ENCODE results near the gene COA8. TPM values are rescaled to one million over a fixed set of nuclear protein-coding genes. Genes with fewer than 3 reads are reported as not detected.

The COA8 gene
- total RNA-seq (10 to 100 TPM; 13.6 to 26.3 (median 24.1) TPM), polyA plus RNA-seq (10 to 100 TPM; 36.7 to 51.3 TPM), total RNA-seq (5.7 reads per million, percentile 26 among the genes with 10 or more reads in this experiment)

GRCh38 chr14:103562429-103563225 lies at the start of gene COA8, which contains the start of gene BAG5:
Gene COA8 (plus strand): TSS chr14:103562960. CDS start chr14:103563002, 42 bp downstream.
Gene BAG5 (minus strand): TSS chr14:103562657. CDS start chr14:103561164, 1,493 bp downstream.
- Histone ChIP-seq H3K9me3 (ENCODE audit: control insufficient read depth in 2 of 3, low read length in 3 of 3) (no peaks in the 10 kb centered on the region), H3K4me1 (ENCODE audit: control insufficient read depth in 2 of 2, insufficient read depth in 2 of 2, low read length in 2 of 2) (peaks cover 32 to 38% of the 10 kb centered on the region in 2 donors), H3K27ac (ENCODE audit: low read depth, low read length) (peak within 1 kb of the TSS; percentile 87), H3K36me3 (ENCODE audit: control insufficient read depth in 2 of 3, insufficient read depth in 3 of 3, low read length in 3 of 3) (peaks cover 8 to 40% (median 11%) of the 10 kb centered on the region in 3 experiments), H3K27me3 (ENCODE audit: control insufficient read depth in 2 of 2, insufficient read depth in 2 of 2, low read length in 2 of 2) (no peaks in the 10 kb centered on the region), H3K4me3 (ENCODE audit: low read length) (peak within 1 kb of the TSS; percentile 91)
- H3K27me3 Mint-ChIP-seq, result no peaks in the 10 kb centered on the region
- peak within 1 kb of the TSS; percentile 87 to 96 (median 92) for H3K27ac Mint-ChIP-seq
- H3K4me1 Mint-ChIP-seq, result peaks cover 47 to 73% (median 62%) of the 10 kb centered on the region in 7 donors
- H3K4me3 Mint-ChIP-seq, result peak within 1 kb of the TSS; percentile 91 to 98 (median 94)
- ChIA-PET POLR2A (interaction anchor here (0.6 to 1.1 kb wide), 7 partner anchors 8 to 229 kb away, joined by 3 to 6 read pairs (median 3); partner anchors contain the start of genes CKB, EIF5 and KLC1), CTCF (interaction anchor here (0.9 to 1.4 kb wide), 2 partner anchors 10 to 66 kb away, joined by 3 to 4 read pairs; partner anchors contain the start of gene KLC1)
- DNase-seq (peak; percentile 81 to 94 (median 88)), ATAC-seq (peak; percentile 91)
- intact Hi-C loops (cut with micrococcal nuclease), result loop anchor here (1.0 to 5.0 kb wide), 9 partner anchors 33 to 360 kb away; partner anchors contain the start of genes KLC1 (in 2 of the 2), MARK3 (in 2 of the 2), TRMT61A (in 2 of the 2) and XRCC3 (in 2 of the 2)
- peaks cover 0 to 13% (median 5%) of the 10 kb centered on the region in 5 donors for H3K36me3 Mint-ChIP-seq
- peaks cover 0 to 1% (median 0%) of the 10 kb centered on the region in 11 donors for H3K9me3 Mint-ChIP-seq

- ATAC-seq (no peak), DNase-seq (no peak)
- intact Hi-C loops (cut with micrococcal nuclease), result no loop called here
- ChIA-PET CTCF (no interaction called here), POLR2A (interaction anchor here (0.6 kb wide), 1 partner anchor 31 kb away, joined by 3 read pairs; no protein-coding TSS in a partner anchor)
- H3K9me3 Mint-ChIP-seq, result no peaks in the 10 kb centered on the region
- no peak overlapping the region for H3K4me3 Mint-ChIP-seq
- no peak overlapping the region for H3K27ac Mint-ChIP-seq
- H3K27ac ChIP-seq (ENCODE audit: low read depth, low read length), result no peak overlapping the region
- peaks cover 0 to 15% (median 0%) of the 10 kb centered on the region in 3 experiments for H3K36me3 ChIP-seq (ENCODE audit: control insufficient read depth in 2 of 3, insufficient read depth in 3 of 3, low read length in 3 of 3)
- H3K4me1 Mint-ChIP-seq, result peaks cover 0 to 13% (median 9%) of the 10 kb centered on the region in 7 donors
- peaks cover 0 to 7% (median 0%) of the 10 kb centered on the region in 5 donors for H3K27me3 Mint-ChIP-seq
- no peak overlapping the region for H3K4me3 ChIP-seq (ENCODE audit: low read length)
- H3K9me3 ChIP-seq (ENCODE audit: control insufficient read depth in 2 of 3, low read length in 3 of 3), result no peaks in the 10 kb centered on the region
- no peaks in the 10 kb centered on the region for H3K27me3 ChIP-seq (ENCODE audit: control insufficient read depth in 2 of 2, insufficient read depth in 2 of 2, low read length in 2 of 2)
- H3K36me3 Mint-ChIP-seq, result peaks cover 0 to 3% (median 0%) of the 10 kb centered on the region in 5 donors
- H3K4me1 ChIP-seq (ENCODE audit: control insufficient read depth in 2 of 2, insufficient read depth in 2 of 2, low read length in 2 of 2), result peaks cover 7 to 9% of the 10 kb centered on the region in 2 donors
Measured at GRCh38 chr14:103514596-103515421, 48.0 kb upstream of the COA8 start.

GRCh38 chr14:103516426-103517173 lies 46.2 kb upstream of the COA8 start:
- DNase-seq (no peak), ATAC-seq (no peak)
- peaks cover 7 to 15% of the 10 kb centered on the region in 2 donors for H3K4me1 ChIP-seq (ENCODE audit: control insufficient read depth in 2 of 2, insufficient read depth in 2 of 2, low read length in 2 of 2)
- H3K27me3 Mint-ChIP-seq, result peaks cover 0 to 7% (median 0%) of the 10 kb centered on the region in 5 donors
- H3K27me3 ChIP-seq (ENCODE audit: control insufficient read depth in 2 of 2, insufficient read depth in 2 of 2, low read length in 2 of 2), result no peaks in the 10 kb centered on the region
- no peak overlapping the region for H3K4me3 ChIP-seq (ENCODE audit: low read length)
- H3K36me3 Mint-ChIP-seq, result peaks cover 0 to 3% (median 0%) of the 10 kb centered on the region in 5 donors
- no peak overlapping the region for H3K4me3 Mint-ChIP-seq
- H3K4me1 Mint-ChIP-seq, result peaks cover 0 to 17% (median 9%) of the 10 kb centered on the region in 7 donors
- no peaks in the 10 kb centered on the region for H3K9me3 Mint-ChIP-seq
- H3K9me3 ChIP-seq (ENCODE audit: control insufficient read depth in 2 of 3, low read length in 3 of 3), result no peaks in the 10 kb centered on the region
- H3K27ac ChIP-seq (ENCODE audit: low read depth, low read length), result no peak overlapping the region
- peak overlapping the region in 2 of 9 donors; percentile 46 to 51 for H3K27ac Mint-ChIP-seq
- peaks cover 0 to 5% (median 0%) of the 10 kb centered on the region in 3 experiments for H3K36me3 ChIP-seq (ENCODE audit: control insufficient read depth in 2 of 3, insufficient read depth in 3 of 3, low read length in 3 of 3)
- intact Hi-C loops (cut with micrococcal nuclease), result no loop called here
- POLR2A ChIA-PET, result no interaction called here
- CTCF ChIA-PET, result no interaction called here

- Mint-ChIP-seq H3K4me1 (peaks cover 0 to 17% (median 9%) of the 10 kb centered on the region in 7 donors), H3K9me3 (no peaks in the 10 kb centered on the region), H3K4me3 (no peak overlapping the region), H3K27me3 (peaks cover 0 to 7% (median 0%) of the 10 kb centered on the region in 5 donors), H3K36me3 (peaks cover 0 to 3% (median 0%) of the 10 kb centered on the region in 5 donors), H3K27ac (peak overlapping the region in 1 of 9 donors; percentile 46)
- intact Hi-C loops (cut with micrococcal nuclease), result no loop called here
- Histone ChIP-seq H3K4me3 (ENCODE audit: low read length) (no peak overlapping the region), H3K27me3 (ENCODE audit: control insufficient read depth in 2 of 2, insufficient read depth in 2 of 2, low read length in 2 of 2) (no peaks in the 10 kb centered on the region), H3K4me1 (ENCODE audit: control insufficient read depth in 2 of 2, insufficient read depth in 2 of 2, low read length in 2 of 2) (peaks cover 7 to 15% of the 10 kb centered on the region in 2 donors), H3K27ac (ENCODE audit: low read depth, low read length) (no peak overlapping the region), H3K36me3 (ENCODE audit: control insufficient read depth in 2 of 3, insufficient read depth in 3 of 3, low read length in 3 of 3) (peaks cover 0 to 5% (median 0%) of the 10 kb centered on the region in 3 experiments), H3K9me3 (ENCODE audit: control insufficient read depth in 2 of 3, low read length in 3 of 3) (no peaks in the 10 kb centered on the region)
- POLR2A ChIA-PET, result no interaction called here
- no peak for ATAC-seq
- CTCF ChIA-PET, result no interaction called here
- no peak for DNase-seq
Measured at GRCh38 chr14:103517174-103517566, 45.6 kb upstream of the COA8 start.

- Histone ChIP-seq H3K27me3 (ENCODE audit: control insufficient read depth in 2 of 2, insufficient read depth in 2 of 2, low read length in 2 of 2) (no peaks in the 10 kb centered on the region), H3K4me3 (ENCODE audit: low read length) (no peak overlapping the region), H3K36me3 (ENCODE audit: control insufficient read depth in 2 of 3, insufficient read depth in 3 of 3, low read length in 3 of 3) (no peaks in the 10 kb centered on the region), H3K4me1 (ENCODE audit: control insufficient read depth in 2 of 2, insufficient read depth in 2 of 2, low read length in 2 of 2) (peaks cover 7 to 15% of the 10 kb centered on the region in 2 donors), H3K9me3 (ENCODE audit: control insufficient read depth in 2 of 3, low read length in 3 of 3) (no peaks in the 10 kb centered on the region), H3K27ac (ENCODE audit: low read depth, low read length) (no peak overlapping the region)
- Mint-ChIP-seq H3K4me1 (peaks cover 0 to 17% (median 9%) of the 10 kb centered on the region in 7 donors), H3K36me3 (no peaks in the 10 kb centered on the region), H3K27ac (no peak overlapping the region), H3K27me3 (peaks cover 0 to 7% (median 0%) of the 10 kb centered on the region in 5 donors), H3K9me3 (no peaks in the 10 kb centered on the region), H3K4me3 (no peak overlapping the region)
- no peak for DNase-seq
- POLR2A ChIA-PET, result interaction anchor here (1.2 to 1.8 kb wide), 3 partner anchors 10 to 13 kb away, joined by 3 to 8 read pairs (median 3); no protein-coding TSS in a partner anchor
- no peak for ATAC-seq
- CTCF ChIA-PET, result interaction anchor here (1.2 to 1.5 kb wide), 2 partner anchors 18 to 25 kb away, joined by 3 to 4 read pairs; no protein-coding TSS in a partner anchor
- intact Hi-C loops (cut with micrococcal nuclease), result loop anchor here (1.0 to 2.0 kb wide), 2 partner anchors 17 to 28 kb away; no protein-coding TSS in a partner anchor
Measured at GRCh38 chr14:103517721-103518421, 44.9 kb upstream of the COA8 start.
